DMS 273 (cell line): ENCODE measurements around the gene S100A5.

ENCODE experiments used
- DNase-seq: peaks from one replicate; lab custom pipeline; 2025; ENCODE audit not compliant: unreplicated experiment; lab: John Stamatoyannopoulos, UW

The S100A5 gene

DNA sequence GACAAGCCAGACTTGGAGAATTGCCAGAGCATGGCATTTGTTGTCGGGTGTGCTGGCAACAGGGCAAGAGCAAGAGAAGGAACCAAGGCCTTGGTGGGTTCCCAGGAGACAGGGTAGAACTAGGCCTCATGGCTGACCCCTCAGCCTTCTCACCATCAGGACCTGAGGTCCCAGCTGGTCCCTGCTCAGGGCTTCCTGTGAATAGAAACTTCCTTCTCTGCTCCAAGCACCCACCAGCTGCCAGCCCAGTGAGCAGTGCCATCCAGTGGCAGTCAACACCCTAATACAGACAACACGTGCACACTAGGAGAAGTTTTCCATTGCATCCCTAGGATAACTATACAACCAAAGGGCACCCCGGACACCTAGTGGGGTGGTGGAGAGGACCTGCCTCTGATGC lies 27.7 kb downstream of the S100A5 start:
- DNase-seq: peak; percentile 78

GRCh38 chr1:153510984-153511410 lies 29.7 kb downstream of the S100A5 start:
- peak; percentile 90 for DNase-seq

DNA sequence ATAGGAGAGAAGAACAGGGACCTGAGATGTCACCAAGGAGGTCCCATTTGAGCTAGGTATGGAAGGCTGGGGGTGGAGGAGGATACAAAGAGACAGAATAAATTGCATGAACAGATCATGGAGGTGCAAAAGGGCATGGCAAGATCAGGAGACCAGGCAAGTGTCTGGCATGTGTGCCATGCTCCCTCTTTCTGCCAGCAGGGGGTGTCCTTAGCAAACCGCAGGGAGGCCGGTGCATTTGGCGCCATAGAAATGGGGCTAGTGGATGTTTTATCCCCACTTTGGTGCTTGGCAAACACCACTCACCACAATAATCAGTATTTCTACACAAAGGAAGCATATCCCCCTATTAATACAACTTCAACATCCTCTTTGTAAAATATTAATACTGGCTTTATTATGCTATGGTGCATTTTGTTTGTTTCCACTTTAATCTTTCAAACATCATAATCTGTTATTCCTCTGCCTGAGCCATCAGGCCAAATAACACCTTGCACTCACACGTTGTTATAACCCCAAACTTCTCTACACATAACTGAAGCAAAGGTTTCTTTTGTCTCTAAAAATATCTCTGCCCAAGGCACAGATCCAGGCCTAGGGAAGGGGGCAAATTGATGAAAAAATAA lies 30.9 kb downstream of the S100A5 start:
- DNase-seq: peak; percentile 69

DNA sequence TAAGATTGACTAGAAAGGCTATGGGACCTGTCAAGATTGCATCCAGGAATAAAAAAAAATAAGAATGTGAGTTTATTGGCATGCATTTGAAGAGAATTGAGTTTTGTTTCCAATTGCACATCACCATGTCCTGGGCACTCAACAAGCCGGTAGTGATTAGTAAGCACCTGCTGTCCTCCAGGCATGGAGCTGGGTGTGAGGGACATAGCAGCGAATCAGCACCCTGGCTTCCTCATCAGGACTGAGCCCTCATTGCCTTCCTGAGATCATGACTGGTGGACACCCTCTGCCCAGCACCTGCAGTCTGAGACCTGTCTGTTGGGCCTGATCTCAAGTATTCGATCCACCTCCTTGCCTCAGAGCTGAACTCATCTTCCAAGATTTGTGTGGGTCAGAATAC lies 31.7 kb downstream of the S100A5 start:
- no peak for DNase-seq

DNA sequence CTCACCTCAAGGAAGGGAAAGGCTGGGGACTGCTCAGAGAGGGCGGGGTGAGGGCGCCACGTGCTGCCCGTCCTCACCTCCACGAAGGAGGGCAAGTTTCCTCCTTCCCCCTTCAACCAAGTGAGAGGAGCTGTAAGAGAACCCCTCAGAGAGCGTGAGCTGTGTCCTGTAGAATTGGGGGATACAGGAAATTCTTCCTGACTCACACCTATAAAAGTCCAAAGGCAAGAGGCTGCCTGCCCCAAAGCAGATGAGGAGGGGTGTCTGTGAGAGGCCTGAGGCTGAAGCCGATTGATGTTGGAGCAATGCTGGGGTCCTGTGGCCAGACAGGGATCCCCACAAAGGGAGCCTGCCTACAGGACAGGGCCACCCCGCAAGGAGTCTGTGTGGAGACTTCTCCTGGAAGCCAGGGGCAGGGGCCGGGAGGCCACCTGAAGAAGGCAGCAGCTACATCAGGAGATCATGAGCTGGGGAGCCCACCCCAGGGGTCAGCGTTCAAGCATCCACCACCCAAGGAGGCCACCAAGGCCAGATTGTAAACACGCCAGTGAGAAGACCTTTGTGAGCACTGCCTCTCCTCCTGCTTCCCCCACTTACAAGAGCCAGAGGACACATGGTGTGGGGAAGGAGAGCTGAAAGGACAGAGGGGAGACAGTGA lies 32.7 kb downstream of the S100A5 start:
- DNase-seq: no peak

DNA sequence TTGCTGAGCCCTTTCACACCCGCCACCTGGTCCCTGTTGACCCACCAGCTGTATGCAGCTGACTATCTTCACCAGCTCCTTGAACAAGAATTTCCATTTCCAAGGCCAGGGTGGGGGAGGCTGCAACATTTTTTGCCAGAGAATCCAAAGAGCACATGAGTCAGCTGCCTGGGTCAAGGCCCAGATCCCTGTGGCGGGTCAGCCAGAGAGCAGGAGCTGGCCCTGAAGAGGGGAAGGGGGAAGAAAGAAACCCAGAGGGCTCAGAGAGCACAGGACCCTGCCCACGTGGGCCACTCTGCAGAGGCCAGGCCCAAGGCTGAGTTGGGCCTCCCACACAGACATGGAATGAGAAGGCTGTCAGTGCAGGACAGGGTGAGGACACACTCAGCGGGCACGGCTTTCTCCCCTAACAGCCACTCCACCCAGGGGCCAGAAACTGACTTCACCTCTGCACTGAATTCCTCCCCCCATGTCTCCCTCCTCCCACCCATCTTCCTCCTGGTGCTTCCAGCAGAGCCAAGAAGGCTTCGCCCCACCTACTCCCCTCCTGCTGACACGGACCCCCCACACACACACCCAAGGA lies 33.8 kb downstream of the S100A5 start:
- no peak for DNase-seq

DNA sequence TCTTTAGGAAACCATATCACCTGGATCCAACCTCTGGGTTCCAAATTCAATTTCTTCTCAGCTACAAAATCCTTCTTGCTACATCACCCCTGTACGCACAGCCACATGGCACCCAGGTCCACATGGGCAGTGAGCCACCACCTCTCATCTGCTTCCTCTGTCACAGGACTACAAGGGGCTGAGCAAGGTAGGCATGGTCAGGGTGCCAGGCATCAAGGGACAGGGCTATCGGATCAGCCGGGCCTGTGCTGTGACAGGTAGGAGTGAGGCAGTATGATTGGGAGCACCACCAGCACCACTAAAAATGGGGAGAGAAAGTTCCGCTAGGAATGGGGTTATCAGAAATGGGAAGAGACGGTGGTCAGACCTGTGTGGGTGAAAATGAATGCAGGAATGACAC lies 34.3 kb downstream of the S100A5 start:
- DNase-seq: no peak

- DNase-seq: no peak
Measured at GRCh38 chr1:153505576-153505975, 35.2 kb downstream of the S100A5 start.

DNA sequence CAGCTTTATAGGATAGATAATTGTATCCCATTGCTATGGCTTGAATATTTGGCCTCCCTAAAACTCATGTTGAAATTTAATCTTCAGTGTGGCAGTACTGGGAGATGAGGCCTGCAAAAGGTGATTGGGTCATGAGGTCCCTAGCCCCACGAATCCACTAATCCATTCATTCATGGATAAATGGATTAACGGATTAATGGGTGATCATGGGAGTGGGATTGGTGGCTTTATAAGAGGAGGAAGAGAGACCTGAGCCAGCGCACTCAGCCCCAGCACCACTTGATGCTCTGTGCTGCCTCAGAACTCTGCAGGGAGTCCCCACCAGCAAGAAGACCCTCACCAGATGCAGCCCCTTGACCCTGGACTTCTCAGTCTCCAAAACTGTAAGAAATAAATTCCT lies 37.0 kb downstream of the S100A5 start:
- no peak for DNase-seq

GRCh38 chr1:153498746-153499145 lies 42.0 kb downstream of the S100A5 start:
- no peak for DNase-seq

- DNase-seq: no peak
Measured at GRCh38 chr1:153495536-153495935, 45.2 kb downstream of the S100A5 start.

DNA sequence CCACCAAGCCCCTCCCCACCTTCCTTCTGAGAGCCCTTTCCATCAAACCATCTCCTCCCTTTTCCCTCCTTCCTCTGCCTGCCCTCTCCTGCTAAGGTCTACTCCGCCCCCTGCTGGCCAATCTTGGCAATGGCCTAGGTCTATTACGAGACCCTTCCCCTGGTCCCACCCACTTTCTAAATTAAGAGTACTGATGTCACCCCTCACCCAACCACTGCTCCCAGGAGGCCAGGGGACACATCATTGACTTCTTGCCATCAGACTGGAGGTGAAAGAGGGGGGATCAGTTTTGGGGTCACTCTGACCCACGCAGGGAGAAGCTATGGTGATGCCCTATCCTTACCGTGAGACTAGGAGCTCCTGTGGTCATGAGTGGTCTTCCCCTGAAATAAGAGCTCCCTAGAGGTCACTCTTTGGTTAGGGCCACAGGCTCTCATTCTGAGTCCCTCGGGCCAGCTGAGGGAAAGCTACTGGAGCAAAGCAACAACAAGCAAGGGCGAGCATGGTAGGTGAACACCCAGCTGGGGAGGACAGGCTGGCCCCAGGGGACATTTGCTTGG lies 45.7 kb downstream of the S100A5 start:
- peak; percentile 91 for DNase-seq

- no peak for DNase-seq
Measured at GRCh38 chr1:153493343-153493960, 47.3 kb downstream of the S100A5 start.

DNA sequence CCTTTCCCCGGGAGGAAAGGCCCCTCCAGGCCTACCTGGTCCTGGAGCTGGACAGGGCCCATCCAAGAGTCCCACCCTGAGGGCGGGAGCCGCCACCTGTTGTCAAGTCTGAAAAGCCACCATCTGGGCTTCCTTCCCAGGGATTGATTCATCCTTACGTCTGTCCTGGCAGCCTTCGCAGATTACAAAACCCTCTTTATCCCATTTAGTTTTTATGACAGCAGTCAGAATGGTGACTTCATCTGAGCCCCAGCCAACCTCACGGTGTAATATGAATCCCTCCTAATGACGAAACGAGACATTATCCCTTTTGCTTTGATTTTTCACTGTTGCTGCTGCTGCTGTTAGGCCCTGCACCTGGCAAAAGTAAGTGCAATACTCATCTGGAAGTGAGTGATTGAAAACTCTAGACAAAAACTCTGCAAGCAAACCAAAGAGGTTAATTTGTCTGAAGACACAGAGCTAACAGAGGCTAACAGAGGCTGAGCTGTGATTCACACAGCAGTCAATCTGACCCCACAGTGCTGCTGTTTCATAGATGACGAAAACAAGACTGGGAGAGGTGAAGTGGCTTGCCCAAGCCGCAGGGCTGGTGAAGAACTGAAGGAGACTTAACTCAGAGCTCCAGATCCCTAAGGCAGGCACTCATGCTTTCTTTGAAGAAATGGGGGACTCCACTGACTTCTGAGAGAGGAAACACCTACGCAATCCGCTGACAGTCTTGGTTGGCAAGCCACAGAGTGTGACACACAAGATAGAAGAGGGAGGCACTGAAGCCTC lies 50.3 kb downstream of the S100A5 start:
- DNase-seq: peak; percentile 91

DNA sequence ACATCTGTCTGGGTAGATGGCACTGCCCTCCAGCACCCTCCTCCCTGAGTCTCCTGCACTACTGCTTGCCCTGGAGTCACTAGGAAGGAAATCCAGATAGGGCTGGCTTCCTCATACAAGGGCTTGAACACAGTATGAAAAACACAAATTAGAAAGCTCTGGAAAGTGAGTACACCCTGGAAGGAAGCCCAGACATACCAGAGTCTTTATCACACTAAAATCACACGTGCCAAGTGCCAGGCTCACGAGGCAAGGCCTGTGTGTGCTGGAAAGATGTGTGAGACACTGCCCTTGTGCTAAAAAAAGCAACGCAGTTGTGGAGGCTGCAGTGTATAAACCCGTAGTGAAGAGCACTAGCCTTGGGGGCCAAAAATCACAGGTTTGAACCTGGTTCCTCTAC lies 52.0 kb downstream of the S100A5 start:
- peak; percentile 32 for DNase-seq

DNA sequence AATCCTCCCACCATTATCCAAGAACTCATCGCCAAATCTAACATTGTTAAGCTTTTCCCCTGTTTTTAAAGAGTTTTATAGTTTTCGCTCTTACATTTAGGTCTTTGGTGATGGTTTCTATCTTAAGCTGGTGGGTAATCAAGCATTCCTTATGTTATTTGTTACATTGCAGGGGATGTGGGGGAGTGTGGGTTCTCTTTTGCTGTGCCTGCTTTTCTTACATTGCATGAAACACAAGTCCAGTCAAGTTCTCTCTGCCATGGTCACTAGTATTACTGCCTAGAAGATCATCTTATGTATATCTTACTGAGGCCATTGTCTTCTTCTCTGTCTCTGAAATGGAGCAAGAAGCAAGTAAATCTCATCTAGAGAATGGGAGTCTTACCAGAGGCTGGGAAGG lies 53.0 kb downstream of the S100A5 start:
- DNase-seq: no peak
